Activated naive CD8-positive, alpha-beta T cell treated with anti-CD3 and anti-CD28 coated beads for 36 hours (primary cell): Measurements from ENCODE around the gene COPA. TPM values are rescaled to one million over a fixed set of nuclear protein-coding genes. Genes with fewer than 3 reads are reported as not detected.
A peak's percentile ranks its signal among the peaks of the same experiment; 100 is the strongest.

Experiments
- DNase-seq: peaks from one replicate; pipeline ENCODE4 v3.0.0; 2021
- H3K27ac Mint-ChIP-seq: one replicate; pipeline ENCODE4 v1.8.0; 2022; ENCODE audit warnings: mild to moderate bottlenecking, moderate library complexity, mixed read lengths
- H3K27me3 Mint-ChIP-seq: one replicate; pipeline ENCODE4 v1.8.0; 2022; ENCODE audit warnings: mild to moderate bottlenecking, mixed read lengths
- H3K36me3 Mint-ChIP-seq: one replicate; pipeline ENCODE4 v1.8.0; 2021; ENCODE audit warnings: mild to moderate bottlenecking, mixed read lengths
- H3K4me1 Mint-ChIP-seq: one replicate; pipeline ENCODE4 v1.8.0; 2021; ENCODE audit warnings: mixed read lengths
- H3K4me3 Mint-ChIP-seq: one replicate; pipeline ENCODE4 v1.8.0; 2022; ENCODE audit warnings: mild to moderate bottlenecking, moderate library complexity, mixed read lengths
- H3K9me3 Mint-ChIP-seq: one replicate; pipeline ENCODE4 v1.8.0; 2022; ENCODE audit warnings: mixed read lengths
- total RNA-seq, 2 experiments: library from RNA; stranded (reverse); gene quantifications; one replicate each; pipeline ENCODE4 v1.2.3, GENCODE V29; 2021

The COPA gene
- total RNA-seq, 2 experiments from 2014 or later, result 110 to 119 TPM

GRCh38 chr1:160367516-160367900 lies 24.5 kb upstream of the COPA start:
- Mint-ChIP-seq H3K27ac (no peak overlapping the region), H3K36me3 (no peaks in the 10 kb centered on the region), H3K4me3 (no peak overlapping the region), H3K4me1 (no peaks in the 10 kb centered on the region), H3K27me3 (no peaks in the 10 kb centered on the region), H3K9me3 (no peaks in the 10 kb centered on the region)
- DNase-seq, result no peak

GRCh38 chr1:160366731-160367515 lies 23.9 kb upstream of the COPA start, which contains the start of gene NHLH1:
Gene NHLH1 (plus strand): TSS chr1:160367071. CDS start chr1:160370732, 3,661 bp downstream.
- no peaks in the 10 kb centered on the region for H3K9me3 Mint-ChIP-seq
- H3K27ac Mint-ChIP-seq, result no peak within 1 kb of the TSS
- H3K27me3 Mint-ChIP-seq, result no peaks in the 10 kb centered on the region
- no peaks in the 10 kb centered on the region for H3K36me3 Mint-ChIP-seq
- DNase-seq, result no peak
- no peaks in the 10 kb centered on the region for H3K4me1 Mint-ChIP-seq
- H3K4me3 Mint-ChIP-seq, result no peak within 1 kb of the TSS

- H3K4me3 Mint-ChIP-seq, result no peak overlapping the region
- H3K27me3 Mint-ChIP-seq, result no peaks in the 10 kb centered on the region
- DNase-seq, result no peak
- no peak overlapping the region for H3K27ac Mint-ChIP-seq
- H3K36me3 Mint-ChIP-seq, result peaks cover 4% of the 10 kb centered on the region
- H3K4me1 Mint-ChIP-seq, result no peaks in the 10 kb centered on the region
- no peaks in the 10 kb centered on the region for H3K9me3 Mint-ChIP-seq
Observed at GRCh38 chr1:160365325-160365724, 22.3 kb upstream of the COPA start.

- Mint-ChIP-seq H3K27me3 (no peaks in the 10 kb centered on the region), H3K9me3 (no peaks in the 10 kb centered on the region), H3K27ac (no peak overlapping the region), H3K36me3 (peaks cover 4% of the 10 kb centered on the region), H3K4me3 (no peak overlapping the region), H3K4me1 (no peaks in the 10 kb centered on the region)
- no peak for DNase-seq
Observed at GRCh38 chr1:160363951-160364735, 21.1 kb upstream of the COPA start.

- Mint-ChIP-seq H3K36me3 (peaks cover 7% of the 10 kb centered on the region), H3K27ac (no peak overlapping the region), H3K9me3 (no peaks in the 10 kb centered on the region), H3K4me3 (no peak overlapping the region), H3K27me3 (no peaks in the 10 kb centered on the region), H3K4me1 (no peaks in the 10 kb centered on the region)
- no peak for DNase-seq
Observed at GRCh38 chr1:160363010-160363409, 20.0 kb upstream of the COPA start.

- peak overlapping the region; percentile 80 for H3K27ac Mint-ChIP-seq
- no peak overlapping the region for H3K4me3 Mint-ChIP-seq
- no peaks in the 10 kb centered on the region for H3K9me3 Mint-ChIP-seq
- no peak for DNase-seq
- H3K4me1 Mint-ChIP-seq, result no peaks in the 10 kb centered on the region
- H3K36me3 Mint-ChIP-seq, result peaks cover 9% of the 10 kb centered on the region
- no peaks in the 10 kb centered on the region for H3K27me3 Mint-ChIP-seq
Observed at GRCh38 chr1:160362168-160362957, 19.3 kb upstream of the COPA start.

- no peaks in the 10 kb centered on the region for H3K27me3 Mint-ChIP-seq
- H3K36me3 Mint-ChIP-seq, result peaks cover 9% of the 10 kb centered on the region
- H3K4me1 Mint-ChIP-seq, result no peaks in the 10 kb centered on the region
- H3K9me3 Mint-ChIP-seq, result no peaks in the 10 kb centered on the region
- no peak for DNase-seq
- H3K27ac Mint-ChIP-seq, result peak overlapping the region; percentile 80
- H3K4me3 Mint-ChIP-seq, result no peak overlapping the region
Observed at GRCh38 chr1:160361814-160362167, 18.7 kb upstream of the COPA start.

- peaks cover 12% of the 10 kb centered on the region for H3K36me3 Mint-ChIP-seq
- no peak for DNase-seq
- no peak overlapping the region for H3K4me3 Mint-ChIP-seq
- no peaks in the 10 kb centered on the region for H3K4me1 Mint-ChIP-seq
- H3K27me3 Mint-ChIP-seq, result no peaks in the 10 kb centered on the region
- no peaks in the 10 kb centered on the region for H3K9me3 Mint-ChIP-seq
- no peak overlapping the region for H3K27ac Mint-ChIP-seq
Observed at GRCh38 chr1:160361199-160361598, 18.1 kb upstream of the COPA start.

- Mint-ChIP-seq H3K27me3 (no peaks in the 10 kb centered on the region), H3K4me3 (no peak overlapping the region), H3K4me1 (no peaks in the 10 kb centered on the region), H3K9me3 (no peaks in the 10 kb centered on the region), H3K36me3 (peaks cover 14% of the 10 kb centered on the region), H3K27ac (no peak overlapping the region)
- DNase-seq, result no peak
Observed at GRCh38 chr1:160360227-160360695, 17.2 kb upstream of the COPA start.

- H3K36me3 Mint-ChIP-seq, result peaks cover 14% of the 10 kb centered on the region
- no peak overlapping the region for H3K27ac Mint-ChIP-seq
- no peak overlapping the region for H3K4me3 Mint-ChIP-seq
- no peaks in the 10 kb centered on the region for H3K4me1 Mint-ChIP-seq
- H3K9me3 Mint-ChIP-seq, result no peaks in the 10 kb centered on the region
- no peak for DNase-seq
- no peaks in the 10 kb centered on the region for H3K27me3 Mint-ChIP-seq
Observed at GRCh38 chr1:160359559-160360226, 16.6 kb upstream of the COPA start.

GRCh38 chr1:160358073-160358472 lies 15.0 kb upstream of the COPA start:
- Mint-ChIP-seq H3K9me3 (no peaks in the 10 kb centered on the region), H3K27me3 (no peaks in the 10 kb centered on the region), H3K27ac (peak overlapping the region; percentile 1), H3K4me1 (no peaks in the 10 kb centered on the region), H3K36me3 (peaks cover 18% of the 10 kb centered on the region), H3K4me3 (no peak overlapping the region)
- DNase-seq, result no peak

GRCh38 chr1:160357286-160358002 lies 14.4 kb upstream of the COPA start:
- H3K27ac Mint-ChIP-seq, result no peak overlapping the region
- peaks cover 18% of the 10 kb centered on the region for H3K36me3 Mint-ChIP-seq
- no peaks in the 10 kb centered on the region for H3K4me1 Mint-ChIP-seq
- no peak for DNase-seq
- no peaks in the 10 kb centered on the region for H3K9me3 Mint-ChIP-seq
- no peaks in the 10 kb centered on the region for H3K27me3 Mint-ChIP-seq
- H3K4me3 Mint-ChIP-seq, result no peak overlapping the region

- H3K27me3 Mint-ChIP-seq, result no peaks in the 10 kb centered on the region
- H3K4me1 Mint-ChIP-seq, result peaks cover 3% of the 10 kb centered on the region
- DNase-seq, result peak; percentile 16
- H3K36me3 Mint-ChIP-seq, result peaks cover 15% of the 10 kb centered on the region
- H3K4me3 Mint-ChIP-seq, result no peak overlapping the region
- no peaks in the 10 kb centered on the region for H3K9me3 Mint-ChIP-seq
- no peak overlapping the region for H3K27ac Mint-ChIP-seq
Observed at GRCh38 chr1:160354388-160354985, 11.4 kb upstream of the COPA start.

GRCh38 chr1:160353223-160353622 lies 10.2 kb upstream of the COPA start:
- no peaks in the 10 kb centered on the region for H3K27me3 Mint-ChIP-seq
- H3K27ac Mint-ChIP-seq, result no peak overlapping the region
- H3K9me3 Mint-ChIP-seq, result no peaks in the 10 kb centered on the region
- DNase-seq, result no peak
- H3K4me3 Mint-ChIP-seq, result no peak overlapping the region
- H3K36me3 Mint-ChIP-seq, result peaks cover 15% of the 10 kb centered on the region
- H3K4me1 Mint-ChIP-seq, result peaks cover 3% of the 10 kb centered on the region
